Subcutaneous adipose tissue (tissue), 4 donors: ENCODE measurements around the gene ZNF385C. TPM values are rescaled to one million over a fixed set of nuclear protein-coding genes. Genes with fewer than 3 reads are reported as not detected.

Source experiments
- total RNA-seq, 4 donors: library from RNA; depleted of rRNA; stranded (reverse); fragments of >200 nt; gene quantifications; one replicate each; pipeline ENCODE4 v1.1.0, GENCODE V29; 2016
- TF ChIP-seq, protein P1 (sequence below): fragments of 450-650 bp; IDR thresholded peaks from one replicate; pipeline ENCODE4 v1.5.1; 2016; ENCODE audit warnings: low read depth, mild to moderate bottlenecking, control low read depth, antibody characterized with exemption, moderate library complexity

ZNF385C gene
- total RNA-seq, 4 donors from 2014 or later = 0.22 to 0.49 TPM; not detected in 2

DNA sequence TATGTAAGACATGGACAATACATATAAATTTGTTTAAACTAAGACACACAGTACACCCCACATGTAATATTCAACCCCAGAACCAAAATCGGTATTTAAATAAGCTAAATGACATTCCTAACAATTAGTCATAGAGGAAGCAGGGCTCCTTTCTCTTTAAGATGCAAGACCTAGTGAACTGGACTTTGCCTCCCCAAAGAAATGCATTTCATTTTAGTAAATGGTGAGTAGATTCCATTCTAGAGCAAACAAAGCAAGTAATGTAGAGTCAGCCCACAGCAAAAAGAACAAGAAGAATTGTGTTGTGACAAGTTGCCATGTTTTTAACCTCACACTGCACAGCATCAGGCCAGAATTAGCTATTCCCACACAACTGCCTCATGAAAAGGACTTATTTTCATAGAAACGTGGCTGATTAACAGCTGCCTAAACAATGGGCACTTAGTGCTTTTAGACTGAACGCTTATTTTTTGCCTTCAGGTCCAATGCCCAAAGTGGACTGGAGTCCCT is 95.4 kb downstream of the ZNF385C start:
- TF ChIP-seq, protein P1, sequence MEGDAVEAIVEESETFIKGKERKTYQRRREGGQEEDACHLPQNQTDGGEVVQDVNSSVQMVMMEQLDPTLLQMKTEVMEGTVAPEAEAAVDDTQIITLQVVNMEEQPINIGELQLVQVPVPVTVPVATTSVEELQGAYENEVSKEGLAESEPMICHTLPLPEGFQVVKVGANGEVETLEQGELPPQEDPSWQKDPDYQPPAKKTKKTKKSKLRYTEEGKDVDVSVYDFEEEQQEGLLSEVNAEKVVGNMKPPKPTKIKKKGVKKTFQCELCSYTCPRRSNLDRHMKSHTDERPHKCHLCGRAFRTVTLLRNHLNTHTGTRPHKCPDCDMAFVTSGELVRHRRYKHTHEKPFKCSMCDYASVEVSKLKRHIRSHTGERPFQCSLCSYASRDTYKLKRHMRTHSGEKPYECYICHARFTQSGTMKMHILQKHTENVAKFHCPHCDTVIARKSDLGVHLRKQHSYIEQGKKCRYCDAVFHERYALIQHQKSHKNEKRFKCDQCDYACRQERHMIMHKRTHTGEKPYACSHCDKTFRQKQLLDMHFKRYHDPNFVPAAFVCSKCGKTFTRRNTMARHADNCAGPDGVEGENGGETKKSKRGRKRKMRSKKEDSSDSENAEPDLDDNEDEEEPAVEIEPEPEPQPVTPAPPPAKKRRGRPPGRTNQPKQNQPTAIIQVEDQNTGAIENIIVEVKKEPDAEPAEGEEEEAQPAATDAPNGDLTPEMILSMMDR = no peak

DNA sequence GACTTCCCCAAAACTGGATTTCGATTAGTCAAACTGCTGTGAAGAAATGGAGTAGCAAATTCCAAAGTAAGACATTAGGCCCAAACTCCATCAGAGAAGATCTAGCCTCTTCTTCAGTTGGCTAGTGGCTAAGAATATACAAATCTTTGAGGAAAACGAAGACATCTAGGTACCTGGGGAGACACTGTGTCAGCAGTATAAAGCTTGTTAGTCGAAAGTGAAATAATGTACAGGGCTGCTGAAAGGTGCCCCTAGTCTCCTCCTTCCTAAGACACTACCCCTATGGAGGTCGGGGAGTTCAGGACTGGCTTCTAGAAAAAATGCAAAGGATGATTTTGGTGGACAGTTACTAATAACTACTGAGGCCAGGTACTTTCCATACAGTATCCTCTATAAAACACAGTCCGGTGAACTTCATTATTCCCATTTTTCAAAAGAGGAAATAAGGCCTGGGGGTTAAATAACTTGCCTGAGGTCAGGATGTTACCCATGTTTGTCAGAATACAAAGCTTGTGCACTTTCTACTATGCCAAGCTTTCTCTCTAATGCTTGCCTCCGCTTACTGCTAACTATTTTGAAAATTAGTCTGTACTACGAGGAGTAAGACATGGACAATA is 96.0 kb downstream of the ZNF385C start:
- TF ChIP-seq, protein P1 = no peak

DNA sequence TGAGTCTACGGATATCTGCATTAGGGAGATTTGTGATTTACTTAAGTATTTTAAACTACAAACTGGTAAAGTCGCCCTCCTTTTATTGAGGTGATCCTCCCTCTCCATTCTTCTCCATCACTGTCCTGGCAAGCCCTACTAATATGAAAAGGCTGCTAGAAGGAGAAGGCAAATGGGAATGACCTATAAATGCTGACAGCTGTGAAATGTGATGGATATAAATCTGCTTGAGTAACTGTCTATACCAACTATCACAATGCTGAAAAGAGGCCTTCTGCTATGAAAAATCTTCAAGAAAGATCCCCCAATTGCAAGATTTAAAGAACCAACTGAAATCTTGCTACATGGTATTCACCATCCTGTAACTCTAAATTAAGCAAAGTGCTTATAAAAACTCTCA is 96.5 kb downstream of the ZNF385C start:
- TF ChIP-seq, protein P1 = no peak

DNA sequence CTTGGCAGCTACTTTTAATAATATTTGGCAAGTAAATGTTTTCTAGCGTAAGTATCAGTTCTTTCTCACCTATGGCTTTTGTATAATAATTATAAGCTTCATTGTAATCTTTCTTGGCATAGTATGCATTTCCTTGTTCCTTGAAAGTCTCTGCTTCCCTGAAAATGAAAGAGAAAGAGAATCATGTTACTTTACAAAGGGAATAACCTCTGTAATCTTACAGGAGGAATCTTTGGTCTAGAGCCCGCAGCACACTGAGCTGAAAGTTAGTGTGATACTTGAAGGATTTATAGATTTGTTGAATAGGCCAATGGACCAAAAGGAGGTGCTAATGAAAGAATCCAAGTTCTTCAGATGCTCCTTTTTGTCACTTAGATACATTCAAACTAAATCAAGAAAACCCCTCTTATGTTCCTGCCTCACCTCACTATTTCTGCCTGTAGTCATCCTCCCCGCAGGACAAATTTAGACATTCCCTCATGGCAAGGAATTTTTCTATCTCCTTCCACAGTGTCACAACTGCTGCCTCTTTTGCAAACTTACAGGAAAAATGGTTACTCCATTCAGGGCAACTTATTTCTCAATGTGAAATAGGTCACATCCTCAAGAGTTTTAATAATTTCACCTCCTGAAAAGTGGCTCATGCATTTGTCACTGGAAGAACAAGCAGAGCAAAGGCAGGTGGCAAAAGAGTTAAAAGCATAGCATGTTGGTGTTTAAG is 97.7 kb downstream of the ZNF385C start:
- TF ChIP-seq, protein P1 = no peak

DNA sequence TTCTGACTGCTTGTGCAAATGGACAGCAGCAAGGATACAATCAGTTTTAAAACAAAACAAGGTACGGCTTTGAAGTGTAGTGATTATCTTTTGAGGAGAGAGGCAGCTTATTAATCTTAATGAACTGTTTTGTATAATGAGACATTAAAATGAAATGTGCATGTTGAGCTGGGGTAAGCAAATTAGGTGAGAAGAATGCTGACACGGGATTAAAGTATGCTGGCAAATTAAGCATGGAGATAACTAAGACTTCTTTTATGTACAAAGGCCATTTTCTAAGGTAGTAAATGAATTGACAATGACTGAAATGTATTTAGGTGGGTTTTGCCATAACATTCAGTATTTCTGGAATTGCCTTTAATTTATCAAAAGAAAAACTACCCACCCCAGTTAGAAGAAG is 99.8 kb downstream of the ZNF385C start:
- TF ChIP-seq, protein P1 = no peak

DNA sequence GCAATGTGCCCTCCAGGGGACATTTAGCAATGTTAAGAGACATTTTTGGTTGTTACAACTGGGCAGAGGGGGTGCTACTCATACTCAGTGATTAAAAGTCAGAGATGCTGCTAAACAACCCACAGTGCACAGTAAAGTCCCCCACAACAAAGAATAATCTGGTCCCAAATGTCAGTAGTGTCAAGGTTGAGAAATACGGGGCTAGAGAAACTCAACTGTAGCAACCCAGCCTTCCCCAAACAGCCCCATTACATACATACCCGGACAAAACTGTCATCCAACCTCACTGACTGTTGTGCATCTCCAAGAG is 101.5 kb downstream of the ZNF385C start:
- TF ChIP-seq, protein P1 = no peak

DNA sequence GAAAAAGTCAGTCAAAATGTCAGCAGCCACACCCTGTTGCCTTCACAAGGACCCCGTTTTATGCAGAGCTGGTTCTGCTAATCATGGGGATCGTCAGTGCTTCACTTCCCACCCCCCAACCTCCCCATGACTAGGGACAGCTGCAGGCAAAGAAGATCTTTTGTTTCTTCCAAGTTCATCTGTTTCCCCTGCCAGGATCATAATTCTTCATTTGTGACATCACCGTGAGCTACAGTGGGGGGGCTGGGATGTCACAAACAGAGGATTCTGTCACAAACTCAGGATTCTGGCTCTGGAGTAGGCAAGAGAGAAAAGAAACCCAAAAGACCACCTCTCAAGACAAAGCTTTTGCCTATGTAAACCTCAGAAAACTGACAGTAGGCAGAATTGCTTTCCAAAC is 105.7 kb downstream of the ZNF385C start:
- TF ChIP-seq, protein P1 = no peak
